GM21360 (cell line): ENCODE measurements around the gene LENG9.

Experiments used
- ATAC-seq: cut with Tn5 transposase; IDR thresholded peaks from one replicate; pipeline ENCODE4 v1.9.1; 2021; ENCODE audit warnings: mild to moderate bottlenecking, moderate library complexity; ENCODE audit not compliant: unreplicated experiment

Gene LENG9

DNA sequence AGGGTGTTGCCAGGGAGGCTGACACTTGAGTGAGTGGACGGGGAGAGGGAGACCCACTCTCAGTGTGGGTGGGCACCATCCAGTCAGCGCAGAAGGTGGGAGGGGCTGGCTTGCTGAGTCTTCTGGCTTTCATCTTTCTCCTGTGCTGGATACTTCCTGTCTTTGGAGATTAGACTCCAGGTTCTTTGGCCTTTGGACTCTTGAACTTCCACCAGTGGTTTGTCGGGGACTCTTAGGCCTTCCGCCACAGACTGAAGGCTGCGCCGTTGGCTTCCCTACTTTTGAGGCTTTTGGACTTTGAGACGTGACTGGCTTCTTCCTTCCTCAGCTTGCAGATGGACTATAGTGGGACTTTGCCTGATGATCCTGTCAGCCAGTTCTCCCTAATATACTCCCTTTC is 18.8 kb downstream of the LENG9 start:
- ATAC-seq: no peak

DNA sequence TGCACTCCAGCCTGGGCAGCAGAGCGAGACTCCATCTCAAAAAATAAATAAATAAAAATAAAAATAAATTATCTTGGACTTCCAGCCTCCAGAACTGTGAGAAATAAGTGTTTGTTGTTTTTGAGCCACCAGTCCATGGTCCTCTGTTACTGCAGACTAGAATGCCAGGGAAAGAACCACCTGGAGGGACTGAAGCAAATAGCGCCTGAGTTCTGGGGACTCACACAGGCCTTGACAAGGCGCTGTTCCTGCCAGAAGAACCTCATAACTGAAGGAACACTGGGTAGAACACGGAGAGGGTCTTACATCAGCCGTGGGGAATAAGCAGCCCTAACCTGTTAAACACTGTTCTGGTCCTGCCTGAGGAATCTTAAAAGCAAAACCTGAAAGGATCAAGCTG is 22.9 kb downstream of the LENG9 start:
- ATAC-seq: no peak

DNA sequence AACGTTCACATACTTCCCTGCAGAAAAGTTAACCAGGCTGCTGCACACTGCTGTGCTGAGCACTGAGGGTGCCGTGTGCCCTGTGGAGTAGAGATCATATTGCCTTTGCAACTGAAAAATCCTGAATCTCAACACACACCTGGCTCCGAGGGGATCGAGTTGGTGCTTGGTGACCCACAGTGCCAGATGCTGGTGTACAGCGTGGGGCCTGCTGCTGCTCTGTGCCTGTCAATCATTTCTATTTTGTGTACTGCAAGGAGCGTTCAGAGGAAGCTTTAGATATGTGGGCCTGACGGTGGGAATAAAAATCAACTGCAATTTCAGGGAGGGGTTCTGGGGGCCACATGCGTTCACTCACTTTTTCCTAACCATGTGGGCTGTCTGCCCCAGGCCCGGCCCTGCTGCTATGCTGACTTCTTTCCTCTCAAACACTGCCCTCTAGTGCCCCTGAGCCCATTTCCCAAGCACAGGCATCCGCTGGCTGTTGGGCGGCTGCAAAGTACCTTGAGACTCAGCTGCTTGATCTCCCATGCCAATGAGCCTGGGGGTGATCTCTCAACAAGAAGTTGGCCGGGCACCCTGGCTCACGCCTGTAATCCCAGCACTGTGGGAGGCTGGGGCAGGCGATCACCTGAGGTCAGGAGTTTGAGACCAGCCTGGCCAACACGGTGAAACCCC is 24.3 kb downstream of the LENG9 start:
- ATAC-seq: no peak

DNA sequence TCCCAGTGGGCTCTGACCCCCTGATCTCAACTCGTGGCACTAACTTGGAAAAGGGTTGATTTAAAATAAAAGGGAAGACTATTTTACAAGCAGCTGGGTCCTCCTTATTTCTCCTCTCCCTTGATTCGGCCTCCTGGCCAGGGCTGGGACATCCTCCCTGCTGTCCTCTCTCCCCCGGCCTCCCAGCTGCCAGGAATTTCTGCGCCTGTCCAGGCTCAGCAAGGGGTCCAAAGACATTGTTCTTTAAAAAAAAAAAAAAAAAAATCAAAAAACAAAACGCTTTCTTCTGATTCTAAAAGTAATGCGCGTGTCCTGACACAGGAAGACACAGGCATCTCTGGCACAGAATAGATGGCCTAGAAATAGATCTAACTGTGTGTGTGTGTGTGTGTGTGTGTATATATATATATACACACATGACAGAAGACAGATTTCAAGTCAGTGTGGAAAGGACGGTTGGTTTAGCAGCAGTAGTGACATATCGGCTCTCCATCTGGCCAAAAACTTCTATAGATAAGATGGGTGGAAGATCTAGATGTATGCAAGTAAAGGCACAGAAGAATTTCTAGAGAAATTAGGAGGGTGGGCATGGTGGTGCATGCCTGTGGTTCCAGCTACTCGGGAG is 26.8 kb downstream of the LENG9 start:
- no peak for ATAC-seq

DNA sequence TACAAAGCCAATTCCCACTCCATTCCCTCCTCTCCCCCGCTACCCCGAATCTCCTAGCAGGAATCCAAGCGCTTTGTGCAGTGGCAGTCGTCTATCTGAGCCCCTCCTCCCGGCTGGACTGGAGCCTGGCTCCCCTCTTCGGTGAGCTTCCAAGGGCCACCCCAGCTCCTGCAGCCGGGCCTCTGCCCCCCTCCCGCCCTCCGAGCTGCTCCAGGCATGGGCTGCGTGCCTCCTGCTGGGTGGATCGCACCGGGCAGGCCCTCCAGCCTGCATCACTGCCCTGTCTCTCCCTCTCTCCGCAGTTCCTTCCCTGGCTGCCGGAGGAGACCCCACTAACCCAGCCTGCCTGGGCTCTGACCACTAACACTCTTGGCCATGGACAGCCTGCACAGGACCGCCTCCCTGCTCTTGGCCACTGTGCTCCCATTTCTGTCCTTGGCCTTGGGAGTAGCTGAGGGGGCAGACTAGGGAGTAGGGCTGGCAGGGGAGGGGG is 27.5 kb downstream of the LENG9 start:
- no peak for ATAC-seq

DNA sequence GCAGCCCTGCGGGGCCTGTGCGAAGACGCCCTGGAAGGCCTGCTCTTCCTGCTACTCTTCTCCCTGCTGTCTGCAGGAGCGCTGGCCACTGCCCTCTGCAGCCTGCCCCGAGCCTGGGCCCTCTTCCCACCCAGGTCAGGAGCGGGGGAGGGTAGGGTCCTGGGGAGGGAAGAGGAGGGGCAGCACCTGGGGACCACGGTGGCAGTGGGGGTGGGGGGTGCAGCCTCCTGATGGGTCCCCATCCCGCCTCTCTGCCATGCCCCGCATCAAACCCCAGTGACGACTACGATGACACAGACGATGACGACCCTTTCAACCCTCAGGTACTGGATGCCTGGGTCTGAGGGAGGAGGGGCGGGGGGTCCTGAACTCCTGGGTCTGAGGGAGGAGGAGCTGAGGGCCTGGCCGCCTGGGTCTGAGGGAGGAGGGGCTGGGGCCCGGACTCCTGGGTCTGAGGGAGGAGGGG is 28.0 kb downstream of the LENG9 start:
- ATAC-seq: no peak

DNA sequence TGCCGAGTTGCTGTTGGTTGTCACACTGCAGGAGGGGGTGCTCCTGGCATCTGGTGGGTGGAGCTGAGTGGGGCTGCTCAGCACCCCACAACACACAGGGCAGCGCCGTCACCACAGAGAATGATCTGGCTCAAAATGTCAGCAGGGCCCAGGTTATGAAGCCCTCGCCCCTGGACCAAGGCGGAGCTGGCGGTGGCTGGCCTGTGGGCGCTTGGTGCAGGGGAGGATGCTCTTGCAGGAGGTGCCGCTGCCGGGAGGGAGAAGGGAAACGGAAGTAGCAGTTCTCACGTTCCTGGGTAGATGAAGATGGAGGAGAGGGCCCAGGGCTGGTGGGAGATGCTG is 28.7 kb downstream of the LENG9 start:
- no peak for ATAC-seq

DNA sequence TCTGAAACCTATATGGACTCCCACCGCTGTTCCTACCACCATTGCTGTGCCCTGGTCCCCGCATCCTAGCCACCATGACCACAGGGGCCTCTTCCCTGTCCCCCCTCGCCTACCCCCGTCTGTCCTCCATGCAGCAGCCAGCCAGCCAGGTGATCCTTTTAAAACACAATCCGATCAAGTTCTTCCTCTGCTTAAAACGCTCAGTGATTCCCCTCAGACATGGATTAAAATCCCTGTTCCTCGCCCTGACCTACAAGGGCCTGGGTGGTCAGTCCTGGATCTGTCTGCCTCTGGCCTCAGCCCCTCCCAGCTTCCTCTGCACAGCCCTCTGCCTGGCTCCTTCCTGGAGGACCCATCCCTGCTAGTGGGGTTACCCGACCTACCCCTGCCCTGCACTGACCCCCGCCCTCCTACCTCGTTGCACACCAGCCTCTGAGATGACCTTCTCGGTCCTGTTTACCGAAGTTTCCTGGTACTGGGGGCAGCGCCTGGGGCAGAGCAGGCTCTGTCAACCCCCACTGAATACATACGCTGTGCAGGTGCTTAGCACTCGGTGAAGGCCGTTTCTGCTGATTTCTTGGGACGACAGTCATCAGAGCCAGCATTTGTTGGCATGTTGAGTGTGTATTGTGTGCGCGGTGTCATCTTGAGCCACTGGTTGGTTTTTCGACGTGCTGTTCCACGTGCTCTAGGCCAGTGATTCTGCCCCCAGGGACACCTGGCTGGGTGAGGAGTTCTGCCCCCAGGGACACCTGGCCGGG is 29.3 kb downstream of the LENG9 start:
- no peak for ATAC-seq

DNA sequence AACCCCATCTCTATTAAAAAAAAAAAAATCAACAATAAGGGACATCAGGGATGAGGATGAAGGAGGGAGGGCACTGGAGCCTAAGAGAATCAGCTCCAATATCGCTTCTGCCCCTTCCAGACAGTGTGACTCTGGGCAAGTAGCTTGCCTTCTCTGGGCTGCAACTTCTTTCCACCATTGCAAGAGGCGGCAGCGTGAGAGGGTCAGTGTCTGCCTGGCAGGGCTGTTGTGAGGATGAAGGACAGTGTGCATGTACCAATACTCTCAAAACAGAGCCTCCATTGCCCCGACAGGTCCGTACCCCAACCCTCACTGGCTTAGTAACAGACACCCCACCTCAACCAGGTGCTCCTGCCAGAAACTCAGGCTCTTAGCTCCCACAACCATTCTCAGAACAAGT is 29.9 kb downstream of the LENG9 start:
- no peak for ATAC-seq

DNA sequence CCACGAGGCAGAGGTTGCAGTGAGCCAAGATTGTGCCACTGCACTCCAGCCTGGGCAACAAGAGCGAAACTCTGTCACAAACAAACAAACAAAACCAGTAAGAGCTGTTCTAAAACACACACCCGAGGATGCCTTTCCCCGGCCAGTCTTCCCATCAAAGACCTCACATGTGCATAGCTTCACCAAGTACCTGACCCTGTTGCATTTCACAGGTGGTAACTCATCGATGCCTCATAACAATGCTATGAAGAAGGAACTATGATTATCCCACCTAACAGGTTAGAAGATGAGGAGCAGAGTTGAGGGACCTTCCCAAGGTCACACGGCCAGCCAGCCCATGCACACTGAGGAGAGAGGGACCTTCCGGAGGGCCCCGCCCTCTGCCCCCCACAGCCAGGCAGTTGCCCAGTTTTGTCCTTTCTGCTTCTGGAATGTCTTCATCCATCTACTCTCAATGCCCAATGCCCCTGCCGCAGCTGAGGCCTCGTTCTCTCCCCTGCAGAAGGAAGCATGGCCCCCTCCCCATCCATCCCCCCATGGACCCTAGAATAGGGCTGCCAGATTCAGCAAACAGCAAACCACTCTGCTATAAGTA is 31.3 kb downstream of the LENG9 start:
- no peak for ATAC-seq

DNA sequence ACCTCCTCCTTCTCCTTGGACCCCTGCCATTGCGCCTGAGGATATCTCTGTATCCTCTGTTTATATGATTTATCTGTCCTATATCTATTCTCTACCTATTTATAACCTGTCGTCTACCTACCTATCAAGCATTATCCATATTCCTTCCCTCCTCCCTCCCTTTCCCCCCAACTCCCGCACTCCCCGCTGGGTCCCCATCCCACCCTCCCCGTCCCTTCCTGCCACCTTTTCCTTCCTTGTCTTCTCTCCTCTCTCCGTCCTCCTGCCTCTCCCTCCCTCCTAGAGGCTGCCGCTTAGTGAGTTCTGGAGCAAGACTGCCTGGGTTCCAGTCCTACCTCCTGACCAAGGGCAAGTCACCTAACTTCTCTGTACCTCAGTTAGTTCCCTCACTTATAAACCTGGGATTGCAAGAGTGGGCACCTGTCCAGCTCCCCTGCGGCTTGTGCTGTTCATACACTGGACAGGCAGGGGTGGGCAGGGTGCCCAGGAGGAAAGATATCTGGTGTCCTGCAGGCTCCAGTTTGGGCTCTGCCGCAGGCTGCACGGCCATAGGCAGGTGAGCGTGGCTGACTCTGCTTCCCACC is 32.2 kb downstream of the LENG9 start:
- no peak for ATAC-seq

DNA sequence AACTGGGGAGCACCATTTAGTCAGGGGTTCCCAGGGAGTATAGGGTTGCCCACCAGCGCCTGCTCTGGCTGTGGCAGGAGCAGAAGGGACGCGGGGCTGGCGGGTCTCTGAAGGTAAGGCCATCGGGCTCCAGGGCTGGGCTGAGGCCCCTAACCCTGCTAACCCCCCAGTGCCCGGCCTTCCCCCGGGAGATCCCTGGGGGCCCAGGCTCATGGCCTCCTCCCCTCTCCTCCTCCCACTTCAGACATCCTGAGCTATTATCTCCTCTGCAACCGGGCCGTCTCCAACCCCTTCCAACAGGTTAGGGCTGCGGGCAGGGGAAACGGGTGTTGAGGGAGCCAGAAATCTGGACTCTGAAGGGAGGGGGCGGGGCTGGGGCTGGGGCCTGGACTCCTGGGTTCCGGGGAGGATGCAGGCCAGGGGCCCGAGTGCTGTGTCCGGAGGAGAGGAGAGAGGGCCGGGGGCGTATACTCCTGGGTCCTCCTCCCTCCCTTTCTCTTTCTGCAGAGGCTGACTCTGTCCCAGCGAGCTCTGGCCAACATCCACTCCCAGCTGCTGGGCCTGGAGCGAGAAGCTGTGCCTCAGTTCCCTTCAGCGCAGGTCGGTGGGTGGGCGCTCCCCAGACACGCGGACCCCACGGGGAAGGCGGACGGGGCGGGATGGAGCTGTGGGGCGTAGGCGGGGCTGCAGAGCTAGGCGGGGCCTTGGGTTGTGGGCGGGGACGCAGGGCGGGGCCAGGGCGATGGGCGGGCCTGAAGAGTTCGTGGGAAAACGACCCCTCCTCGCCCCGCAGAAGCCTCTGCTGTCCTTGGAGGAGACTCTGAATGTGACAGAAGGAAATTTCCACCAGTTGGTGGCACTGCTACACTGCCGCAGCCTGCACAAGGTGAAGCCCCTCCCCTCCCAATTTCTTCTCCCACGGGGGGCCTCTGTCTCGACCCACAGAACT is 33.0 kb downstream of the LENG9 start:
- no peak for ATAC-seq

DNA sequence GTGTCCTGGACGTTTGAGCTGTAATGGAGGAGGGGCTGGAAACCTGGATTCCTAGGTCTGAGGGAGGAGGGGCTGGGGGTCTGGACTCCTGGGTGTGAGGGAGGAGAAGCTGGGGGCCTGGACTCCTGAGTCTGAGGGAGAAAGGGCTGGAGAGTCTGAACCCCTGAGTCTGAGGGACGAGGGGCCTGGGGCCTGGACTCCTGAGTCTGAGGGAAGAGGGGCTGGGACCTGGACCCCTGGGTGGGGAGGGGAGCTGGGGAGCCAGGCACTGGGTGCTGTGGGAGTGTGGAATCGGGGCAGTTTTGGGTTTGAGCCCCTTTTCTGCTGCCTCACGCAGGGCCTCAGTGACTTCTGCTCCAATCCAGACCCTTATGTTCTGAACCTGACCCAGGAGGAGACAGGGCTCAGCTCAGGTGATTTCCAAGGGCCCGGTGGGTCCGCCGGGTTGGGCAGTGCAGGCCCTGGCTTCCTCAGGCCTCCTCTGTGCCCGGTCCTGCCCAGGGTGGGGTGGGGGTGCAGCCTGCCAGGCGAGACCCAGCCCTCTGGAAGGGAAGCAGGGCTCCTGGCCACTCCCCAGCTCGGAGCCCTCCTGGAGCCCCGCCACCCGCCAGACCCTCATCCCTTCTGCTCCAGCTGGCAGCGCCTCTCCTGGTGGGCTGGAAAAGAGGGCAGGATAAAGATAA is 33.9 kb downstream of the LENG9 start:
- ATAC-seq: no peak

DNA sequence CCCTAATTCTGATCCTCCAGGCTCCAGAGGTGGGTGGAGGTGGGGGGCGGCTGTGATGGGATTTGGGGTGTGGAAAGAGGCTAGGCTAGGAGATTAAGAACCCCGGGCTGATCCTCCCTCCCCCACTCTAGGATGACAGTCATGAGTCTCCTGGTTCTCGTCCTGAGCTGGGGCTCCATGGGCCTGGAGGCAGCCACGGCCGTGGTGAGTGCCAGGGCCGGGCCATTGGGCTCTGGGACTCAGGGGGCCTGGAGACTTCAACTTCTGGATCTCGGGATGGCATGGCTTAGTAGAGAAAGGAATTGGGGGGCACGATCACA is 34.4 kb downstream of the LENG9 start:
- no peak for ATAC-seq

DNA sequence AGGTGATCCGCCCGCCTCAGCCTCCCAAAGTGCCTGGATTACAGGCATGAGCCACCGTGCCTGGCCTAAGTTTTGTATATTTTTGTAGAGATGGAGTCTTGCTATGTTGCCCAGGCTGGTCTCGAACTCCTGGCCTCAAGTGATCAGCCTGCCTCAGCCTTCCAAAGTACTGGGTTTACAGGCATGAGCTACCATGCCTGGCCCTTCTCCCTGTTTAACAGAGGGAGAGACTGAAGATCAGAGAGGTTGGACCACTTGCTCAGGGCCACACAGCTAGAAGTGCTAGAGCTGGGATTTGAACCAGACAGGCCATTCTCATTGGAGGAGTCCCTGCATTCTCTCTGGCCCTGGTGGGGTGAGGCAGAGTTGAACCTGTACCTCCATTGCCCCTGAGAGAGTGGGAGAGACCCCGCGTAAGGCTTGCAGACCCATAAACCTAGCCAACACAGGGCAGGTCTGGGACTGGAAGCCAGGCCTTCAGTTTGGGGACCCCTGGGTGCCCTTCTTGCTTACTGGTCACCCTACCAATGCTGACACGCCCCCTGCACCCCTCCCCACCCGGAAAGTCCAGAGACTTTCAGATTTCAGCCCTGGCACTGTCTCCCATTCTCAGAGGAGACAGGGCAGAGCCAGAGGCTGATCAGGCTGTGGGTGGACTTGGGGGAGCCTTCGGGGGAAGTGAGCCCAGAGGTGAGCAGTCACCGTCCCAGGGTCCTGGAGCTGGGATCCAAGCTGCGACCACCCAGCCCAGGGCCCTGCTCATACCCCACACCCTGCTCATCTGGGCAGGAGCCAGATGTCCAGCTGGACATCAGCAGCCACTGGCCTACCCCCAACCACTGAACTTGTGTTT is 35.0 kb downstream of the LENG9 start:
- no peak for ATAC-seq

DNA sequence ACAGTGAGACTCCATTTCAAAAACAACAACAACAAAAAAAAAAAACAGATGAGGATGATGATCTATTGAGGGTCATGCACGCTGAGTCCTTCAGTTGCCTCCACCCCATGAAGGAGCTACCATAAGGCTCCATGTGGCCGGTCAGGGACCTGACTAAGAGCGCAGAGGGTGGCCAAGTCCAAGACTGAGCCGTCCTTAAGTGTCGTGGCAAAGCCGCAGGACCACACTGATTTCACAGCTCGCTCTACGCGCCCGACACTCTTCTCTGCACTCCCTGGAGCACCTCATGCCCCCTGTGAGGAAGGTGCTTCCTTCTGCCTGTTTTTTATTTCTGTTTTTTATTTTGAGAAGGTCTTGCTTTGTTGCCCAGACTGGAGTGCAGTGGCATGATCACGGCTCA is 36.0 kb downstream of the LENG9 start:
- ATAC-seq: no peak

DNA sequence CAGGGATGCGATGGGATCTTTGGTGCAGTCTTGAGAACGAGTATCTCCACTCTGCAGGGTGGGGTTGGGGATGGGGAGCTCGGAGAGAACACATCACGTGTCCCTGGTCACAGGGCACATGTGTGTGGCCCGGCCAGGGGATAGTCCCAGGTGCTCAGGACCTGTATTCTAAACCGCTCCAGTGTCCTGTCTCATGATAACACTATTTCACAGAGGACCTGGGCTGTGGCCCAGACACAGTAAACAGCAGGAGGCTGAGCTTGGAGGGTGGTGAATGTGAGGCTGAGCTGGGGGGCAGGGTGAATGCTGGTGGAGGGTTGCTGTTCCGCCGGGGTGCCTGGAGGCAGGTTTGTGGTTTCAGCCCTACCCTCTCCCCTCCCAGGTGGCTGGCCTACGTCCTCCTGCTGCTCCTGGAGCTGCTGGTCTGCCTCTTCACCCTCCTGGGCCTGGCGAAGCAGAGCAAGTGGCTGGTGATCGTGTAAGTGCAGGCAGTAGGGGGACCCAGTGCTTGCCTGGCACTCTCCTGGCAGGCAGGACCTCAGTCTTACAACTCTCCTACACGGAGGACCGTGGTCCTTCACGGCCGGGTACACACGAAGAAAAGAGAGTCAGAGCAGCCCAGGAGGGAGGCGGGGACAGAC is 37.2 kb downstream of the LENG9 start:
- ATAC-seq: no peak

DNA sequence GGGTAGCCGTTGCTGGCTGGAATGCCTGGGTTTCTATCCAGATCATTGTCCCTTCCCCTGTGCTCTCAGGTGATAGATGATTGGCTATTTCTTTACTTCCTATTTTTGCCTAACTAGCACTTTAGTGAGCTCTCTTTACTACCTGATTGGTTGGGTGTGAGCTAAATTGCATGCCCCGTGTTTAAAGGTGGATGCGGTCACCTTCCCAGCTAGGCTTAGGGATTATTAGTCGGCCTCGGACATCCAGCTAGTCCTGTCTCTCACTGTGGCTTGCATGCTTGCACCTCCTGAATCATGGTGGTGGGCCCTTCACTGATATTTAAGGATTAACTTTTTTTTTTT is 38.2 kb downstream of the LENG9 start:
- no peak for ATAC-seq
